Measurements from ENCODE around the gene LRRC8B. TPM values are rescaled to one million over a fixed set of nuclear protein-coding genes. Genes with fewer than 3 reads are reported as not detected.
A peak's percentile ranks its signal among the peaks of the same experiment; 100 is the strongest.

LRRC8B gene
- total RNA-seq, 2 donors from 2014 or later = 5.5 to 6.5 TPM

DNA sequence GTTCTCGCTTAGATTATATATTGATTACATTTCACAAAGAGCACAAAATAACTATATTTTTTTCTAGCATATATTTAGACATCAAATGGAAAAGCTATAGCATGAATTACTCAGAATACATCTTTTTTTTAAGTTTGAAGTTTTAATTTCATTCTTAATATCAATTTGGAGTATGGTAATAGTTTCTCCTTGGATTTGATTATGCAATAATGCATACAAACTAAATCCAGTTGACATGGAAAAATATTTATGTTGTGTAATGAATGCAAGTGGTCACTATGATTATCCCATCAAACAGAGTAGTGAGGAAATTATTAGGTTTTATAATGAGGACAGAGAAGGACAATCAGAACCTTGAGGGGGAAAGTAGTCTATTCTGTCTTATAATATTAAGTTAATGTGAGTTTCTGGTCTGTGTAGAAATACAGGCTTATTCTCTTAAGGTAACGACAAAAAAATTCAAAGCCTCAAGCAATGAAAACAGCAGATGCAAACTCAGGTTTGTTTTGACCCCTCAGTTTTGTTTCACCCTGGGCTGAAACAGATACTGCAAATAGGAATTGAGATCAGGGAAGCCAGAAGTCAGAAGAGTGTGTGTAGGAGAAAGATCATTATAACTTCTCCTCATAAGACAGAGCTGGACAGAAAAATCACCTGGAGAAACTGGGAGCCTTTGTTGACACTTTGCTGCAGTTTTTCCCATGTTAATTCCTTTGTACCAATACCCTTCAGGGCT, 23.7 kb downstream of the LRRC8B start:
- ATAC-seq (ENCODE audit: insufficient number of reproducible peaks, low FRiP score, low read depth) (no peak), DNase-seq (ENCODE audit: low spot score) (no peak)
- H3K4me3 ChIP-seq = no peak overlapping the region
- H3K36me3 ChIP-seq = no peaks in the 10 kb centered on the region
- peaks cover 9 to 11% of the 10 kb centered on the region in 2 donors for H3K4me1 ChIP-seq (ENCODE audit: control insufficient read depth in 1 of 2, low read depth in 2 of 2)
- H3K27me3 ChIP-seq (replicated peaks; ENCODE audit: insufficient read depth) = no peaks in the 10 kb centered on the region
- no peak overlapping the region for H3K27ac ChIP-seq
- H3K9me3 ChIP-seq = no peaks in the 10 kb centered on the region
- TF ChIP-seq, protein P1, sequence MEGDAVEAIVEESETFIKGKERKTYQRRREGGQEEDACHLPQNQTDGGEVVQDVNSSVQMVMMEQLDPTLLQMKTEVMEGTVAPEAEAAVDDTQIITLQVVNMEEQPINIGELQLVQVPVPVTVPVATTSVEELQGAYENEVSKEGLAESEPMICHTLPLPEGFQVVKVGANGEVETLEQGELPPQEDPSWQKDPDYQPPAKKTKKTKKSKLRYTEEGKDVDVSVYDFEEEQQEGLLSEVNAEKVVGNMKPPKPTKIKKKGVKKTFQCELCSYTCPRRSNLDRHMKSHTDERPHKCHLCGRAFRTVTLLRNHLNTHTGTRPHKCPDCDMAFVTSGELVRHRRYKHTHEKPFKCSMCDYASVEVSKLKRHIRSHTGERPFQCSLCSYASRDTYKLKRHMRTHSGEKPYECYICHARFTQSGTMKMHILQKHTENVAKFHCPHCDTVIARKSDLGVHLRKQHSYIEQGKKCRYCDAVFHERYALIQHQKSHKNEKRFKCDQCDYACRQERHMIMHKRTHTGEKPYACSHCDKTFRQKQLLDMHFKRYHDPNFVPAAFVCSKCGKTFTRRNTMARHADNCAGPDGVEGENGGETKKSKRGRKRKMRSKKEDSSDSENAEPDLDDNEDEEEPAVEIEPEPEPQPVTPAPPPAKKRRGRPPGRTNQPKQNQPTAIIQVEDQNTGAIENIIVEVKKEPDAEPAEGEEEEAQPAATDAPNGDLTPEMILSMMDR (IDR thresholded peaks at IDR 0.05) = no peak

DNA sequence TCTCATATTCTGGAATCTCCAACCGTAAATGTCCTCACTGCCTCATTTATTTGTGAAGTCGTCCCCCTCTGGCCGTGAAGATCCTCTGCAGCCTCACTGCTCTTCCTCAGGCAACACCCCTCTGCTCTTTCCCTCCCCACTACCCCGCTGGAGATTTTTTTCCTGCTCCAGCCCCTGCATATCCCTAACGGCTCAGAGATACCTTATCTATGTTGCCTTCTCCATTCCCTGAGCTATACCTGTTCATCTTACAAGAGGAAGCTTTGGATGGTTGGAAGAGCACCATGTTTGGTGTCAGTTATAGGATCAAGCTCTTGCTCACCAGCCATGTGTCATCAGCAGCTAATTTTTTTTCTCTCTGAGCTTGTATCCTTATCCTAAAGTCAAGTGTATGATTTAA, 26.4 kb downstream of the LRRC8B start:
- Histone ChIP-seq H3K27ac (no peak overlapping the region), H3K27me3 (replicated peaks; ENCODE audit: insufficient read depth) (no peaks in the 10 kb centered on the region), H3K4me1 (ENCODE audit: control insufficient read depth in 1 of 2, low read depth in 2 of 2) (peaks cover 9 to 13% of the 10 kb centered on the region in 2 donors), H3K4me3 (no peak overlapping the region), H3K36me3 (no peaks in the 10 kb centered on the region), H3K9me3 (no peaks in the 10 kb centered on the region)
- no peak for ATAC-seq (ENCODE audit: insufficient number of reproducible peaks, low FRiP score, low read depth)
- TF ChIP-seq, protein P1 (IDR thresholded peaks at IDR 0.05) = no peak
- DNase-seq (ENCODE audit: low spot score) = no peak

DNA sequence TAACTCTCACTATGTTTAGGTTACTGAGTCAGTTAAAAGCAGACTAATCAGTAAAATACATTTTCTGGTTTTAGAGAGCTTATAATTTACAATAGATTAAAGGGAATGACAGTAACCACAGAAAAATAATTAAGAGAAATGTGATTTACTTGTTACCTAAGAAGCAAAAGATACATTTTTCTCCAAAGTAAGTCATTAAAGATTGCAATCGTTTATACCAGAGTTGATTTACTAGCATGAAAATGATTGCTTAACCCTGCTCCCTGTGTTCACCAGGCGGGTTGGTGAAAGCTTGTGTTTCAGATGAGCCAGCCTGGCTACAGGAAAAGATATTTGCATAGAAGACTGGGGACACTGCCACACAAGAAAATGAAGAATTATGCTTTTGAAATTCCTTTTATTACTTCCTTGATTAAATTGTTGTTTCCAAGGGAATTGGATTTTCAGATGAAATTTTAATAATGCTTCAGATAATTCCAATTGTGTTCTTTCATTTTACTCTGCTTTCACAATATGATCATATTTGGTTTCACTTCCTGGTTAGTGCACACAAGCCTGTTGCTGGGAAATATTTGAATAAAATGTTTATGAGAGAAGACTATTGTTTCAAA, 27.9 kb downstream of the LRRC8B start:
- no peaks in the 10 kb centered on the region for H3K27me3 ChIP-seq (replicated peaks; ENCODE audit: insufficient read depth)
- DNase-seq (ENCODE audit: low spot score) (no peak), ATAC-seq (ENCODE audit: insufficient number of reproducible peaks, low FRiP score, low read depth) (no peak)
- H3K4me3 ChIP-seq = peak overlapping the region; percentile 22
- H3K4me1 ChIP-seq (ENCODE audit: control insufficient read depth in 1 of 2, low read depth in 2 of 2) = peaks cover 3 to 13% of the 10 kb centered on the region in 2 donors
- no peak overlapping the region for H3K27ac ChIP-seq
- TF ChIP-seq, protein P1 (IDR thresholded peaks at IDR 0.05) = no peak
- H3K9me3 ChIP-seq = no peaks in the 10 kb centered on the region
- H3K36me3 ChIP-seq = no peaks in the 10 kb centered on the region

DNA sequence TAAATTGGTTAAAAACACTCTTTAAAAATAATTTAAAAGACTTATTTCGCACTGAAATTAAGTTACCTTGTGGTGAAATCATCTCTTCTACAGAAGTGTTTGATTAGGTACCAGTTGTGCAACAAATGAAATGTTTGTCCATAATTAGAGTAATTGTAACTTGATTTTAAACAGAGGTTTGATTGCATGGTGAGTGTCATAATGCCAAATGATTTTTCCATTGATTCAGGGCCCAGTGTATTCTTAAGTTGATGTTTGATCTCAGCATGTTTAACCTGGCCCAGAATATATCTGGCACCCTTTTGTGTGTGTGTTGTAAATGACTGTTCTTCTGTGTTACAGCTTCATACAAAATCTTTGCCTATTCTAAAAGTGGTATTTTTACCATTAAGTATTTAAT, 28.5 kb downstream of the LRRC8B start:
- ATAC-seq (ENCODE audit: insufficient number of reproducible peaks, low FRiP score, low read depth) (no peak), DNase-seq (ENCODE audit: low spot score) (no peak)
- H3K27me3 ChIP-seq (replicated peaks; ENCODE audit: insufficient read depth) = no peaks in the 10 kb centered on the region
- H3K27ac ChIP-seq = no peak overlapping the region
- TF ChIP-seq, protein P1 (IDR thresholded peaks at IDR 0.05) = no peak
- peaks cover 0 to 13% of the 10 kb centered on the region in 2 donors for H3K4me1 ChIP-seq (ENCODE audit: control insufficient read depth in 1 of 2, low read depth in 2 of 2)
- H3K36me3 ChIP-seq = no peaks in the 10 kb centered on the region
- no peaks in the 10 kb centered on the region for H3K9me3 ChIP-seq
- H3K4me3 ChIP-seq = no peak overlapping the region

DNA sequence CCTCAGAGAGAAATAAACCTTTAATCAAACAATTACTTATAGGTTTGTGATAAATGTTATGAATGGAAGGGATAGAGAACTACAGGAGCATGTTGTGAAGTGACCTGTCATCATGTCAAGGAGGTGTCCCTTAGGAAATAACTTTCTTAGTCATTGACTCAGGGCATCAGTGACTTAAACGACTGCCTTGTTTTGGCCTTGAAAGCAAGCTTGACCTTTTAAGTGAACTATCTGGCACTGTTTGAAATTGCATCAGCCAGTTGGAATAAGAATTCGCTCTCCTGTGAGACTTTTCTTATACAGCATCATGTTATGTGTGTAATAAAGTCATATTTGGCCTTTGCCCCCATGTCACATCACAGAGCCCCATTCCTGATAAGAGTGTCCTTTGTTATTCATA, 30.9 kb downstream of the LRRC8B start:
- Histone ChIP-seq H3K27me3 (replicated peaks; ENCODE audit: insufficient read depth) (no peaks in the 10 kb centered on the region), H3K27ac (no peak overlapping the region), H3K4me3 (no peak overlapping the region), H3K9me3 (no peaks in the 10 kb centered on the region), H3K36me3 (no peaks in the 10 kb centered on the region), H3K4me1 (ENCODE audit: control insufficient read depth in 1 of 2, low read depth in 2 of 2) (peaks cover 0 to 13% of the 10 kb centered on the region in 2 donors)
- TF ChIP-seq, protein P1 (IDR thresholded peaks at IDR 0.05) = no peak
- DNase-seq (ENCODE audit: low spot score) (no peak), ATAC-seq (ENCODE audit: insufficient number of reproducible peaks, low FRiP score, low read depth) (no peak)

Measured in thoracic aorta (tissue), 2 donors.